Measurements from ENCODE around the gene P3H4. TPM values are rescaled to one million over a fixed set of nuclear protein-coding genes. Genes with fewer than 3 reads are reported as not detected.

The P3H4 gene
- total and polyA plus RNA-seq, 2 donors (not counting 3 experiments of a cell fraction or from before 2014, with no cell fraction given): 39.2 to 58.3 TPM

- no peak for FAIRE-seq
- no peak overlapping the region for H3K4me3 ChIP-seq (replicated peaks in 1 of 3; ENCODE audit: insufficient read depth in 1 of 3, low read depth in 1 of 3, low read length in 3 of 3)
- CTCF ChIA-PET: interaction anchor here (1.6 kb wide), 1 partner anchor 23 kb away, joined by 5 read pairs; the partner anchor contains the start of gene JUP
- no peaks in the 10 kb centered on the region for H3K9me1 ChIP-seq (replicated peaks; ENCODE audit: control insufficient read depth, extremely low read depth, insufficient read depth, low read length)
- TF ChIP-seq POLR2AphosphoS5 (IDR thresholded peaks at IDR 0.05; ENCODE audit: insufficient read depth, low read depth, low read length) (no peak), MAX (IDR thresholded peaks at IDR 0.05; ENCODE audit: insufficient read depth, insufficient read length) (no peak), POLR2A (IDR thresholded peaks at IDR 0.05; ENCODE audit: low read depth, low read length) (no peak), JUN (IDR thresholded peaks at IDR 0.05; ENCODE audit: borderline replicate concordance, insufficient read depth, insufficient read length, low read depth) (no peak), MYC (IDR thresholded peaks at IDR 0.05; ENCODE audit: low read depth, low read length) (no peak), EZH2 (IDR thresholded peaks at IDR 0.05; ENCODE audit: borderline replicate concordance, low read depth, low read length, severe bottlenecking) (no peak), FOS (IDR thresholded peaks at IDR 0.05; ENCODE audit: borderline replicate concordance, insufficient read depth, low read length) (no peak)
- no peaks in the 10 kb centered on the region for H3K9me3 ChIP-seq (replicated peaks; ENCODE audit: control insufficient read depth, insufficient read depth, low read length)
- H3K9ac ChIP-seq (replicated peaks; ENCODE audit: extremely low read depth, insufficient read depth, low read length): no peak overlapping the region
- no peaks in the 10 kb centered on the region for H4K20me1 ChIP-seq (replicated peaks; ENCODE audit: control insufficient read depth, extremely low read depth, insufficient read depth, low read length)
- no peaks in the 10 kb centered on the region for H3K4me1 ChIP-seq (ENCODE audit: control insufficient read depth, extremely low read depth, insufficient read depth, low read length)
- no peaks in the 10 kb centered on the region for H3K79me2 ChIP-seq (ENCODE audit: control insufficient read depth, insufficient read depth, low read length)
- H2AFZ ChIP-seq (ENCODE audit: low read depth, low read length): no peak overlapping the region
- no peak for DNase-seq (ENCODE audit: low read depth, low spot score)
- H3K27ac ChIP-seq (ENCODE audit: insufficient read depth, low read depth, low read length): no peak overlapping the region
- dilution Hi-C loops (cut with MboI; ENCODE audit: extremely low pct_ligation_motif_present, low sequenced_read_pairs): no loop called here
- POLR2A ChIA-PET: interaction anchor here (0.7 kb wide), 1 partner anchor 10 kb away, joined by 3 read pairs; no protein-coding TSS in a partner anchor
- BruUV-seq (replicated peaks): no TSS peak
- H3K4me2 ChIP-seq (ENCODE audit: insufficient read depth, low read length): no peak overlapping the region
- intact Hi-C loops (cut with micrococcal nuclease): no loop called here
- H3K36me3 ChIP-seq (ENCODE audit: control insufficient read depth in 2 of 2, extremely low read depth in 1 of 2, insufficient read depth in 2 of 2, low read length in 2 of 2): peaks cover 5 to 59% of the 10 kb centered on the region in 2 experiments
- no peaks in the 10 kb centered on the region for H3K27me3 ChIP-seq (ENCODE audit: control insufficient read depth in 2 of 2, insufficient read depth in 2 of 2, low read length in 2 of 2)
These were observed 48.4 kb downstream of the P3H4 start for GRCh38 chr17:41763327-41763726.

- intact Hi-C loops (cut with micrococcal nuclease): no loop called here
- no peaks in the 10 kb centered on the region for H3K27me3 ChIP-seq (ENCODE audit: control insufficient read depth in 2 of 2, insufficient read depth in 2 of 2, low read length in 2 of 2)
- no peaks in the 10 kb centered on the region for H4K20me1 ChIP-seq (replicated peaks; ENCODE audit: control insufficient read depth, extremely low read depth, insufficient read depth, low read length)
- no peak for DNase-seq (ENCODE audit: low read depth, low spot score)
- no peaks in the 10 kb centered on the region for H3K9me1 ChIP-seq (replicated peaks; ENCODE audit: control insufficient read depth, extremely low read depth, insufficient read depth, low read length)
- POLR2A ChIA-PET: interaction anchor here (0.7 kb wide), 1 partner anchor 9 kb away, joined by 3 read pairs; no protein-coding TSS in a partner anchor
- peaks cover 5 to 62% of the 10 kb centered on the region in 2 experiments for H3K36me3 ChIP-seq (ENCODE audit: control insufficient read depth in 2 of 2, extremely low read depth in 1 of 2, insufficient read depth in 2 of 2, low read length in 2 of 2)
- H3K27ac ChIP-seq (ENCODE audit: insufficient read depth, low read depth, low read length): no peak overlapping the region
- no peaks in the 10 kb centered on the region for H3K79me2 ChIP-seq (ENCODE audit: control insufficient read depth, insufficient read depth, low read length)
- no peak overlapping the region for H3K9ac ChIP-seq (replicated peaks; ENCODE audit: extremely low read depth, insufficient read depth, low read length)
- dilution Hi-C loops (cut with MboI; ENCODE audit: extremely low pct_ligation_motif_present, low sequenced_read_pairs): no loop called here
- H3K4me2 ChIP-seq (ENCODE audit: insufficient read depth, low read length): no peak overlapping the region
- no peaks in the 10 kb centered on the region for H3K9me3 ChIP-seq (replicated peaks; ENCODE audit: control insufficient read depth, insufficient read depth, low read length)
- no peak overlapping the region for H2AFZ ChIP-seq (ENCODE audit: low read depth, low read length)
- CTCF ChIA-PET: interaction anchor here (1.6 kb wide), 1 partner anchor 24 kb away, joined by 5 read pairs; the partner anchor contains the start of gene JUP
- no peak overlapping the region for H3K4me3 ChIP-seq (replicated peaks in 1 of 3; ENCODE audit: insufficient read depth in 1 of 3, low read depth in 1 of 3, low read length in 3 of 3)
- no TSS peak for BruUV-seq (replicated peaks)
- TF ChIP-seq JUN (IDR thresholded peaks at IDR 0.05; ENCODE audit: borderline replicate concordance, insufficient read depth, insufficient read length, low read depth) (no peak), POLR2A (IDR thresholded peaks at IDR 0.05; ENCODE audit: low read depth, low read length) (no peak), MAX (IDR thresholded peaks at IDR 0.05; ENCODE audit: insufficient read depth, insufficient read length) (no peak), MYC (IDR thresholded peaks at IDR 0.05; ENCODE audit: low read depth, low read length) (no peak), CTCF (IDR thresholded peaks at IDR 0.05; ENCODE audit: extremely low read depth in 1 of 2, insufficient read depth in 1 of 2, low read depth in 1 of 2, low read length in 2 of 2) (no peak), GATA2 (IDR thresholded peaks at IDR 0.05; ENCODE audit: insufficient read depth, insufficient read length, low read depth, low read length) (no peak), EZH2 (IDR thresholded peaks at IDR 0.05; ENCODE audit: borderline replicate concordance, low read depth, low read length, severe bottlenecking) (no peak), FOS (IDR thresholded peaks at IDR 0.05; ENCODE audit: borderline replicate concordance, insufficient read depth, low read length) (no peak), POLR2AphosphoS5 (IDR thresholded peaks at IDR 0.05; ENCODE audit: insufficient read depth, low read depth, low read length) (no peak)
- H3K4me1 ChIP-seq (ENCODE audit: control insufficient read depth, extremely low read depth, insufficient read depth, low read length): no peaks in the 10 kb centered on the region
- no peak for FAIRE-seq
These were observed 48.9 kb downstream of the P3H4 start for GRCh38 chr17:41762841-41763240.

Data from endothelial cell of umbilical vein (primary cell).